ENCODE measurements around the gene FARP2.
A peak's percentile ranks its signal among the peaks of the same experiment; 100 is the strongest.
"Not testable (repeated sequence)": the region's sequence is repeated elsewhere in the genome, so short reads cannot be mapped to it uniquely, and the experiment has no call there.

FARP2 gene

GRCh38 chr2:241451840-241452506 lies 95.9 kb downstream of the FARP2 start:
- TF ChIP-seq CTCF (IDR thresholded peaks at IDR 0.05; ENCODE audit: low read depth, low read length), result no peak
- H3K36me3 ChIP-seq, result no peaks in the 10 kb centered on the region

GRCh38 chr2:241453919-241454318 lies 97.8 kb downstream of the FARP2 start:
- DNase-seq; H3K9me3 ChIP-seq; H3K27me3 ChIP-seq; H3K36me3 ChIP-seq; H3K4me3 ChIP-seq (ENCODE audit: low read depth, low read length); H3K4me1 ChIP-seq: not testable (repeated sequence)

More at GRCh38 chr2:241451840-241452506, 95.9 kb downstream of the FARP2 start:
- no peak for DNase-seq
- Histone ChIP-seq H3K9me3 (no peaks in the 10 kb centered on the region), H3K27me3 (no peaks in the 10 kb centered on the region), H3K4me3 (ENCODE audit: low read depth, low read length) (no peak overlapping the region), H3K4me1 (no peaks in the 10 kb centered on the region)

- Histone ChIP-seq H3K27me3 (no peaks in the 10 kb centered on the region), H3K36me3 (no peaks in the 10 kb centered on the region), H3K9me3 (no peaks in the 10 kb centered on the region), H3K4me3 (ENCODE audit: low read depth, low read length) (no peak overlapping the region), H3K4me1 (no peaks in the 10 kb centered on the region)
- DNase-seq, result no peak
- TF ChIP-seq CTCF (IDR thresholded peaks at IDR 0.05; ENCODE audit: low read depth, low read length), result no peak
These were observed 98.9 kb downstream of the FARP2 start for GRCh38 chr2:241454837-241455485.

GRCh38 chr2:241456546-241456945 lies 100.5 kb downstream of the FARP2 start:
- Histone ChIP-seq H3K9me3 (no peaks in the 10 kb centered on the region), H3K4me3 (ENCODE audit: low read depth, low read length) (no peak overlapping the region), H3K27me3 (no peaks in the 10 kb centered on the region), H3K4me1 (no peaks in the 10 kb centered on the region), H3K36me3 (no peaks in the 10 kb centered on the region)
- no peak for TF ChIP-seq CTCF (IDR thresholded peaks at IDR 0.05; ENCODE audit: low read depth, low read length)
- no peak for DNase-seq

DNA sequence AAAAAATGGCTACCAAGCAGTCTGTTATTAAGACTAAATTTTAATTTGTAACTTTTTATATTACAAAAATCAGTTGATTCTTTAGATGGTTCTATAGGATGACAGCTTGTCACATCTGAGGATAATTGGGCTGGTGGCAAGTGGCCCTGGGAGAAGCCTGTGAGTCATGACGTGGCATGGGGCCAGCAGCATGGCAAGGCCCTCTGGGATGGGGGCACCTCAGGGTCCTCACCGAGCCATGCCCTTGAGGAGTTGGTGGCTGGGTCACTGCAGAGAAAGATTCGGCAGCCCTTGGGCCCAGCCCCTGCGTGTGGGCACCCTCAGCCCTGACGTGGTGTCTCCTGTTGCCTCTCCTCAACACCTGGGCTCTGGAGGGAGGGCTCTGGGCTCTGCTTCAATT lies 102.6 kb downstream of the FARP2 start:
- Histone ChIP-seq H3K9me3 (no peaks in the 10 kb centered on the region), H3K36me3 (no peaks in the 10 kb centered on the region), H3K4me1 (no peaks in the 10 kb centered on the region), H3K27me3 (no peaks in the 10 kb centered on the region), H3K4me3 (ENCODE audit: low read depth, low read length) (no peak overlapping the region)
- TF ChIP-seq CTCF (IDR thresholded peaks at IDR 0.05; ENCODE audit: low read depth, low read length), result no peak
- peak; percentile 46 for DNase-seq

DNA sequence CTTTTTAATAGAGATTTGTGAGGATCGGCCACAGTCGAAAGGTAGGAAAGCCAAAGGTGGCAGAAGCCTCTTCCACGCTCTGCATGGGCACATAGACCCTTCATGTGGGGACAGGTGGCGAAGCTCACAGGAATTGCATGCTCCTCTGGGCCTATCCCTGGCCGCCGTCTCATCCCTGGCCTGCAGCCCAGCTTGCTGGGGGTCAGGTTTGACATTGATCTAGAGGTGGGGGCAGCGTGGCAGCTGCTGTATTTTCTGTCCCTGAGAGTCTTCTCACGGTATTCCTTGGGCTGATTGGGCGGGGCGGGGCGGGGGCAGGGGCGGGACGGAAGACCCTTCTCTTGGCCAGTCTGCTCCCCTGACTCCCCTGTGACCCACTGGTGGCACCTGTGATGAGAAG lies 103.4 kb downstream of the FARP2 start:
- DNase-seq, result no peak

More for the DNA sequence above, 103.4 kb downstream of the FARP2 start:
- H3K4me1 ChIP-seq, result no peaks in the 10 kb centered on the region
- no peaks in the 10 kb centered on the region for H3K36me3 ChIP-seq
- no peaks in the 10 kb centered on the region for H3K9me3 ChIP-seq
- no peak overlapping the region for H3K4me3 ChIP-seq (ENCODE audit: low read depth, low read length)
- TF ChIP-seq CTCF (IDR thresholded peaks at IDR 0.05; ENCODE audit: low read depth, low read length), result no peak
- H3K27me3 ChIP-seq, result no peaks in the 10 kb centered on the region
